K562 (cell line): Measurements from ENCODE around the gene ZNF174. TPM values are rescaled to one million over a fixed set of nuclear protein-coding genes. Genes with fewer than 3 reads are reported as not detected.

Experiments
- ATF6 ChIP-seq: sonication (generic); formaldehyde crosslinking; IDR thresholded peaks from 2 replicates; pipeline ENCODE4 v1.4.0; 2020; ENCODE audit warnings: mild to moderate bottlenecking, missing genetic modification reagents
- BCL6 ChIP-seq: fragments of 250-450 bp; sonication (Bioruptor Pico); IDR thresholded peaks from 2 replicates; pipeline ENCODE4 v1.4.0; 2020
- CEBPB ChIP-seq: fragments of 450-650 bp; IDR thresholded peaks from 2 replicates; pipeline ENCODE4 v1.6.1; 2016; ENCODE audit warnings: missing genetic modification characterization, missing compliant biosample characterization
- HCFC1 ChIP-seq: IDR thresholded peaks from 2 replicates; pipeline ENCODE4 v1.6.1; 2012; ENCODE audit warnings: low read depth, low read length, improper control_type of control experiment
- LEF1 ChIP-seq: fragments of 450-650 bp; IDR thresholded peaks from 2 replicates; pipeline ENCODE4 v1.6.1; 2016; ENCODE audit warnings: mild to moderate bottlenecking
- MECOM ChIP-seq: fragments of 250-450 bp; sonication (Bioruptor Pico); IDR thresholded peaks from 2 replicates; pipeline ENCODE4 v1.8.0; 2022; ENCODE audit warnings: inconsistent platforms
- MEF2A ChIP-seq: IDR thresholded peaks from 2 replicates; pipeline ENCODE4 v1.6.1; 2011; ENCODE audit warnings: low read depth, mild to moderate bottlenecking, low read length, moderate library complexity; ENCODE audit not compliant: control insufficient read depth
- MXI1 ChIP-seq: IDR thresholded peaks from 2 replicates; pipeline ENCODE4 v1.6.1; 2011; ENCODE audit warnings: low read depth, mild to moderate bottlenecking, improper control_type of control experiment, low read length
- PATZ1 ChIP-seq: fragments of 250-450 bp; sonication (Bioruptor Pico); IDR thresholded peaks from 2 replicates; pipeline ENCODE4 v1.5.0; 2020; ENCODE audit warnings: mild to moderate bottlenecking, borderline replicate concordance
- PHTF2 ChIP-seq: fragments of 250-450 bp; sonication (Bioruptor Pico); IDR thresholded peaks from 2 replicates; pipeline ENCODE4 v1.5.0; 2021; ENCODE audit warnings: mild to moderate bottlenecking
- RAD21 ChIP-seq, 2 experiments: fragments of 250-450 bp in 1 of 2; fragments of 450-650 bp in 1 of 2; sonication (Bioruptor Pico) in 1 of 2; formaldehyde crosslinking in 1 of 2; IDR thresholded peaks in 1 of 2; conservative IDR thresholded peaks in 1 of 2; 2 replicates each; pipeline versions ENCODE4 v1.4.0 to v1.8.0; 2020 to 2022; ENCODE audit warnings: mild to moderate bottlenecking in 2 of 2, moderate library complexity in 1 of 2
- SMAD4 ChIP-seq: fragments of 250-450 bp; sonication (Bioruptor Pico); conservative IDR thresholded peaks from 2 replicates; pipeline ENCODE4 v1.8.0; 2021; ENCODE audit warnings: inconsistent platforms, mild to moderate bottlenecking, moderate library complexity
- TAF1 ChIP-seq: IDR thresholded peaks from 2 replicates; pipeline ENCODE4 v1.6.1; 2011; ENCODE audit warnings: mild to moderate bottlenecking, low read length, moderate library complexity; ENCODE audit not compliant: insufficient read depth, control insufficient read depth, severe bottlenecking; ENCODE audit errors: extremely low read depth
- TARDBP ChIP-seq: fragments of 450-650 bp; IDR thresholded peaks from 2 replicates; pipeline ENCODE4 v1.6.1; 2016
- TRIM25 ChIP-seq: fragments of 450-650 bp; IDR thresholded peaks from 2 replicates; pipeline ENCODE4 v1.7.0; 2016; ENCODE audit warnings: borderline replicate concordance
- ZNF316 ChIP-seq: fragments of 450-650 bp; IDR thresholded peaks from 2 replicates; pipeline ENCODE4 v1.6.1; 2016
- ZNF589 ChIP-seq: fragments of 200-800 bp; sonication (Bioruptor generic); IDR thresholded peaks from 2 replicates; pipeline ENCODE4 v1.6.1; 2016; ENCODE audit warnings: low read depth, missing genetic modification characterization, missing compliant biosample characterization
- ZNF695 ChIP-seq: fragments of 450-650 bp; formaldehyde crosslinking; IDR thresholded peaks from 2 replicates; pipeline ENCODE4 v1.4.0; 2020; ENCODE audit warnings: mild to moderate bottlenecking, moderate library complexity
- ZNF785 ChIP-seq: fragments of 250-450 bp; sonication (Bioruptor Pico); IDR thresholded peaks from 2 replicates; pipeline ENCODE4 v1.4.0; 2020; ENCODE audit warnings: mild to moderate bottlenecking
- polyA plus RNA-seq, 8 experiments: library from polyadenylated mRNA; depleted of rRNA in 4 of 8; stranded (reverse) in 5 of 8; unstranded in 3 of 8; fragments of >200 nt; fragmentation: Nextera tagmentation in 2 of 8; fragmentation: Illumina TruSeq in 1 of 8; extraction: Ambion mirVana in 2 of 8; extraction: Trizol in 1 of 8; gene quantifications; 2 replicates each; pipeline versions ENCODE4 v1.2.1 to v1.2.3, GENCODE V29; 2011 to 2014; ENCODE audit warnings: inconsistent platforms in 1 of 8, missing spikeins in 1 of 8
- total RNA-seq, 7 experiments: library from RNA; depleted of rRNA in 6 of 7; stranded (reverse); fragments of >200 nt in 6 of 7; fragmentation: Illumina TruSeq in 2 of 7; extraction: Trizol in 2 of 7; gene quantifications; 2 replicates each; pipeline versions ENCODE4 v1.2.1 to v1.2.3, GENCODE V29; 2011 to 2021; ENCODE audit warnings: low replicate concordance in 1 of 7
- TF ChIP-seq, protein P1 (sequence below): sonication (generic); formaldehyde crosslinking; IDR thresholded peaks from 2 replicates; pipeline ENCODE4 v1.8.1; 2023; ENCODE audit warnings: mild to moderate bottlenecking, missing genetic modification reagents
- TF ChIP-seq, protein P2 (sequence below): fragments of 250-450 bp; sonication (Bioruptor Pico); IDR thresholded peaks from 2 replicates; pipeline ENCODE4 v1.8.0; 2022; ENCODE audit warnings: inconsistent platforms

Gene ZNF174
- total and polyA plus RNA-seq, 9 of the 15 experiments (the other 6 are each of a cell fraction or from before 2014, with no cell fraction given): 5.1 to 19.1 (median 12.5) TPM

DNA sequence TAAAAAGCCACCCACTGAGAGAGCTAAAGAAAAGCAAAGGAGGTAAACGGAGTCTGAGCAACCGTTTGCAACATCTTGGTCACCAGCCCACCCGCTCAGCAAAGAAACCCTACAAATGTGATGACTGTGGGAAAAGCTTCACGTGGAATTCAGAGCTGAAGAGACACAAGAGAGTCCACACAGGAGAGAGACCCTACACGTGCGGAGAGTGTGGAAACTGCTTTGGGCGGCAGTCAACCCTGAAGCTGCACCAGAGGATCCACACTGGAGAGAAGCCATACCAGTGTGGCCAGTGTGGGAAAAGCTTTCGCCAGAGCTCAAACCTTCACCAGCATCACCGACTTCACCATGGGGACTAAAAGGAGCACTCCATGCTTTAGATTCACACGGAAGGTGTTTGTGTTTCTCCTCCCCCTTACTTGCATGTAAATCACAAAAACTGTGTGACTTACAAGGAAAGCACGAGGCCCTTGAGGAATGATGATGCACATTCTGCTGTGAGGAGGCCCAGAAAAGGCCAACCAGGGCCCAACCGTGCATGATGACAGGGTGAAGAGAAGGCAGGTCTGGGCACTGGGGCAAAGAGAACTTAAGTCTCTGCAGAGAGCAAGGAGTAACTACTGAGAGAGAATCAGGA lies 7.7 kb downstream of the ZNF174 start (continued):
- TF ChIP-seq ATF6 (CRISPR knock-in tag): no peak
- no peak for TF ChIP-seq MEF2A
- TF ChIP-seq SMAD4: no peak
- no peak for TF ChIP-seq RAD21 (CRISPR knock-in tag; conservative IDR thresholded peaks at IDR 0.05 in 1 of 2, IDR thresholded peaks at IDR 0.05 in 1 of 2)
- no peak for TF ChIP-seq MECOM (CRISPR knock-in tag)
- no peak for TF ChIP-seq HCFC1
- TF ChIP-seq TRIM25: no peak
- no peak for TF ChIP-seq ZNF785 (CRISPR knock-in tag)
- TF ChIP-seq TARDBP: no peak
- TF ChIP-seq BCL6: no peak
- TF ChIP-seq, protein P1, sequence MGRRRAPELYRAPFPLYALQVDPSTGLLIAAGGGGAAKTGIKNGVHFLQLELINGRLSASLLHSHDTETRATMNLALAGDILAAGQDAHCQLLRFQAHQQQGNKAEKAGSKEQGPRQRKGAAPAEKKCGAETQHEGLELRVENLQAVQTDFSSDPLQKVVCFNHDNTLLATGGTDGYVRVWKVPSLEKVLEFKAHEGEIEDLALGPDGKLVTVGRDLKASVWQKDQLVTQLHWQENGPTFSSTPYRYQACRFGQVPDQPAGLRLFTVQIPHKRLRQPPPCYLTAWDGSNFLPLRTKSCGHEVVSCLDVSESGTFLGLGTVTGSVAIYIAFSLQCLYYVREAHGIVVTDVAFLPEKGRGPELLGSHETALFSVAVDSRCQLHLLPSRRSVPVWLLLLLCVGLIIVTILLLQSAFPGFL (CRISPR knock-in tag): no peak
- no peak for TF ChIP-seq TAF1
- TF ChIP-seq PHTF2 (CRISPR knock-in tag): no peak
- no peak for TF ChIP-seq ZNF589 (CRISPR knock-in tag)
- TF ChIP-seq MXI1: no peak
- no peak for TF ChIP-seq LEF1
- peak; percentile 38; the same call in 1 of the 2 replicates for TF ChIP-seq ZNF316
- no peak for TF ChIP-seq ZNF695 (CRISPR knock-in tag)
- TF ChIP-seq, protein P2, sequence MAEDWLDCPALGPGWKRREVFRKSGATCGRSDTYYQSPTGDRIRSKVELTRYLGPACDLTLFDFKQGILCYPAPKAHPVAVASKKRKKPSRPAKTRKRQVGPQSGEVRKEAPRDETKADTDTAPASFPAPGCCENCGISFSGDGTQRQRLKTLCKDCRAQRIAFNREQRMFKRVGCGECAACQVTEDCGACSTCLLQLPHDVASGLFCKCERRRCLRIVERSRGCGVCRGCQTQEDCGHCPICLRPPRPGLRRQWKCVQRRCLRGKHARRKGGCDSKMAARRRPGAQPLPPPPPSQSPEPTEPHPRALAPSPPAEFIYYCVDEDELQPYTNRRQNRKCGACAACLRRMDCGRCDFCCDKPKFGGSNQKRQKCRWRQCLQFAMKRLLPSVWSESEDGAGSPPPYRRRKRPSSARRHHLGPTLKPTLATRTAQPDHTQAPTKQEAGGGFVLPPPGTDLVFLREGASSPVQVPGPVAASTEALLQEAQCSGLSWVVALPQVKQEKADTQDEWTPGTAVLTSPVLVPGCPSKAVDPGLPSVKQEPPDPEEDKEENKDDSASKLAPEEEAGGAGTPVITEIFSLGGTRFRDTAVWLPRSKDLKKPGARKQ: no peak
- no peak for TF ChIP-seq PATZ1
- no peak for TF ChIP-seq CEBPB (tag)
